Lower leg skin (tissue), 4 donors: ENCODE data around the gene AGBL5. TPM values are rescaled to one million over a fixed set of nuclear protein-coding genes. Genes with fewer than 3 reads are reported as not detected.

Experiments used
- DNase-seq, 2 donors: peaks; one replicate each; pipeline ENCODE4 v3.0.0-alpha.2; 2019; ENCODE audit warnings: low spot score in 2 of 2
- H3K4me3 ChIP-seq: fragments of 200-600 bp; sonication (generic); 2 replicates; pipeline ENCODE4 v1.5.1; 2017; ENCODE audit warnings: mild to moderate bottlenecking, low read depth; ENCODE audit not compliant: poor library complexity, severe bottlenecking
- POLR2A ChIP-seq, 2 donors: fragments of 450-650 bp; IDR thresholded peaks; one replicate each; pipeline ENCODE4 v1.6.1; 2016 to 2017; ENCODE audit warnings: antibody characterized with exemption in 2 of 2, mild to moderate bottlenecking in 1 of 2, moderate library complexity in 1 of 2
- WGBS, 2 donors: methylation state at CpG; one replicate each; pipeline ENCODE4 v1.1.5; 2018; 5-methylcytosine and 5-hydroxymethylcytosine counted together
- intact Hi-C: fragments of 100-400 bp; cut with DNase I; formaldehyde crosslinking; loops from one replicate; pipeline ENCODE4 v1.15.0; 2023; ENCODE audit warnings: low total_unique reads
- total RNA-seq, 4 donors: library from RNA; depleted of rRNA; stranded (reverse); fragments of >200 nt; gene quantifications; one replicate each; pipeline ENCODE4 v1.1.0, GENCODE V29; 2016
- TF ChIP-seq, protein P1 (sequence below), 3 donors: fragments of 450-650 bp; IDR thresholded peaks; one replicate each; pipeline ENCODE4 v1.5.1; 2016; ENCODE audit warnings: antibody characterized with exemption in 3 of 3, mild to moderate bottlenecking in 3 of 3, moderate library complexity in 2 of 3

Gene AGBL5
- total RNA-seq, 4 donors from 2014 or later, result 9.4 to 17.0 (median 16.4) TPM

DNA sequence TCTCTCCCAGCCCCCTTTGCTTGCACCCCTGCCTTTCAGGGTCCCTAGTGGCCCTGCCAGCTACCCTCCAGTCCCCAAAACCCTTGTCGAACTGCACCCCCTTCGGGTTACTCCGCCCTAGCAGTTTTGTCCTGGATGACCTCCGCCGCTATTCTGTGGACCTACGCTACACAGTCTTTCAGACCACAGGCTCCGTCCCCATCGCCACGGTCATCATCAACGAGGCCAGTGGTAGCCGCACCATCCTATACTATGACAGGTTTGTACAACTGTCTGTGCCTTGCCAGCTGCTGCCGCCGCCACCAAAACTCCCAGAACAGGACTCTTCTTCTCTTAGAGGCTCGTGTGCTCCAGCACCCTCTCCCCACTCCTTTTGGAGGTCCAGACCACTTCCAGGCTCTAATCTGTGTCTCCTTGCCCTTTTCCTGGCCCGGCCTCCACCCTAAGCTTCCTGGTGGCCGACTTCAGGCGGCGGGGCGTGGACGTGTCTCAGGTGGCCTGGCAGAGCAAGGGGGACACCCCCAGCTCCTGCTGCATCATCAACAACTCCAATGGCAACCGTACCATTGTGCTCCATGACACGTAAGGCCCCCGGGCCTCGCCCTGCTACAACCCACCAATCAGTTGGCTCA is 43.0 kb downstream of the AGBL5 start:
- WGBS, 2 donors, result 94 to 95% methylated on average over 24 of the region's 24 CpGs
- no peak overlapping the region for H3K4me3 ChIP-seq
- DNase-seq, result no peak
- TF ChIP-seq, protein P1, sequence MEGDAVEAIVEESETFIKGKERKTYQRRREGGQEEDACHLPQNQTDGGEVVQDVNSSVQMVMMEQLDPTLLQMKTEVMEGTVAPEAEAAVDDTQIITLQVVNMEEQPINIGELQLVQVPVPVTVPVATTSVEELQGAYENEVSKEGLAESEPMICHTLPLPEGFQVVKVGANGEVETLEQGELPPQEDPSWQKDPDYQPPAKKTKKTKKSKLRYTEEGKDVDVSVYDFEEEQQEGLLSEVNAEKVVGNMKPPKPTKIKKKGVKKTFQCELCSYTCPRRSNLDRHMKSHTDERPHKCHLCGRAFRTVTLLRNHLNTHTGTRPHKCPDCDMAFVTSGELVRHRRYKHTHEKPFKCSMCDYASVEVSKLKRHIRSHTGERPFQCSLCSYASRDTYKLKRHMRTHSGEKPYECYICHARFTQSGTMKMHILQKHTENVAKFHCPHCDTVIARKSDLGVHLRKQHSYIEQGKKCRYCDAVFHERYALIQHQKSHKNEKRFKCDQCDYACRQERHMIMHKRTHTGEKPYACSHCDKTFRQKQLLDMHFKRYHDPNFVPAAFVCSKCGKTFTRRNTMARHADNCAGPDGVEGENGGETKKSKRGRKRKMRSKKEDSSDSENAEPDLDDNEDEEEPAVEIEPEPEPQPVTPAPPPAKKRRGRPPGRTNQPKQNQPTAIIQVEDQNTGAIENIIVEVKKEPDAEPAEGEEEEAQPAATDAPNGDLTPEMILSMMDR (IDR thresholded peaks at IDR 0.05), result no peak
- no peak for TF ChIP-seq POLR2A (IDR thresholded peaks at IDR 0.05)
- intact Hi-C loops, result no loop called here

DNA sequence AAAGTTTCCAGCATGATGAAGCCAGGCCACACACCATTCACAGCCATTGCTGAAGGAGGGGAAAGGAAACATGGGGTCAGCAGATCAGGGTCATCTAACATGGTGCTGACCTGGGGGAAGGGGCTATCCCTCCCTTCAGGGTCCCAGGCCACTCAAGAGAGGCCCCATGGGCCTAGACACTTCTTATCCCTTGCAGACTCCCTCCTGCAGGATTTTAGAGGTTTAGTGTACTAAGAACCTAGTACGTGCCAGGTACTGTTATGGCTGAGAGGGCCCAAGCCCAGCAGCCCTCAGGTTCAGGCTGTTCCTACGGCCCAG is 43.9 kb downstream of the AGBL5 start:
- no peak for TF ChIP-seq POLR2A (IDR thresholded peaks at IDR 0.05)
- TF ChIP-seq, protein P1 (IDR thresholded peaks at IDR 0.05), result no peak
- intact Hi-C loops, result no loop called here
- 90 to 97% methylated on average over 2 of the region's 2 CpGs for WGBS, 2 donors
- H3K4me3 ChIP-seq, result no peak overlapping the region
- DNase-seq, result no peak

DNA sequence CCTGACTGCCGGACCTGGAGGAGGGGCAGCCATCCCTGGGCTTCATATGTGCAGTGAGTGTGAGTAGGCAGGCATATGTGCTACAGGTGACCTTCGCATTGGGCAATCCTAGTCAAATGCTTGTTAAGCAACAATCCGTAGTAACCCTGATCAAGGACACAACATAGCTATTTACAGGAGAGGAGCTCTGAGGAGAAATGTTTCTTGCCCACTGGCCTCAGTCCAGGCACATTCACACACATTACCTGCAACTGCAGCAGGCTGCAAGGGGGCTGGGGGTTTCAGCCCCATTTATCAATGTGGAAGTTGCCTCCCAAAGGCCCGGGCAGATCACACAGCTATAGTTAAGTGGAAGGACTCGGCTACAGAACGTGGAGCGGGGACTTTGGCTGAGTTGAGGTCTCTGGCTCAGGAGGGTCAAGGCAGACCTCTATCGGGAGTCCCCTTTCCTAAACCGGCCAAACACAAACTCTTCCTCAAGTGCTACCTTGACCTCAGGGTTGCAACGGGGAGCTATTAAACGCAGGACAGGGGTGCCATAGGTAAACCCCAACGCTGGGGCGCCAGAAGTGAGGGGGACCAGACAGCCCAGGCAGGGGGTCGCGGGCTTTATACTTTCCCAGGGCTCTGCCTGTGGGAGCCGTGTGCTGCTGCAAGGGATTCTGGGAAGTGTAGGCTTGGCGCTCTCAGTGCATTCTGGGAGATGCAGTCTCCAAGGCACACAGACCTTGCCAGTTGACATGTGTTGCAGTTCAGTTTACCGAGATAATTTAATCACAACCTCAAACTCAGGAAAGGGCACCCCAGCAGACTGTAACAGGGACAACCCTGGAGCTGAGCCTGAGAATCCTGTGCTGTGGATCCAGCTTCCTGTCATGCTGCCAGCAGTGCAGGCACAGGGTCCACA is 44.5 kb downstream of the AGBL5 start:
- H3K4me3 ChIP-seq, result no peak overlapping the region
- intact Hi-C loops, result no loop called here
- TF ChIP-seq, protein P1 (IDR thresholded peaks at IDR 0.05), result no peak
- TF ChIP-seq POLR2A (IDR thresholded peaks at IDR 0.05), result no peak
- DNase-seq, result no peak
- WGBS, 2 donors, result 29 to 39% methylated on average over 15 to 18 of the region's 18 CpGs

DNA sequence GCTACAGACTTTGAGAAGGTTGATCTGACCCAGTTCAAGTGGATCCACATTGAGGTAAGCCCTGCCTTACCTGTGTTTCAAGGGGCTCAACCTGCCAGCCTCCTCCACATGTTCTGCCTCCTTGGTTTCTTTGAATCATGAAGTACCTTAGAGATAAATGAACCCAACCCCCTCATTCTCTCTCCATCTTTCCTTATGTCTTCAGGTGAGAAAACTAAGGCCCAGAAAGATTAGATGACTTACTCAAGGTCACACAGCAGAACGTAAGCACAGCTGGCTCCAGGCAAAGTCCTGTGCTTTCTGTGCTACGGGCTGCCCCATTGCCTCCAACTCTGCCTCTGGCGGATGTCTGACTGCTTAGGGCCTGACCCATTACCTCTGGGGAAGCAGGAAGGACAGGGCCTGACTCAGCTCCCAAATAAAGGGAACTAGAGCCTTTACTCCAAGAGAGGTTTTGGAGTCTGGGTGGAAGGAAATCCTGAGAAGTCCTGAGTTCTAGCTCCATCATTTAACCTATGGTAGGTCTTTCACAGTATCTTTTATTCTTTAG is 45.4 kb downstream of the AGBL5 start:
- no peak overlapping the region for H3K4me3 ChIP-seq
- DNase-seq, result no peak
- TF ChIP-seq POLR2A (IDR thresholded peaks at IDR 0.05), result no peak
- TF ChIP-seq, protein P1 (IDR thresholded peaks at IDR 0.05), result no peak
- intact Hi-C loops, result no loop called here
- 69 to 74% methylated on average over 3 of the region's 3 CpGs for WGBS, 2 donors

DNA sequence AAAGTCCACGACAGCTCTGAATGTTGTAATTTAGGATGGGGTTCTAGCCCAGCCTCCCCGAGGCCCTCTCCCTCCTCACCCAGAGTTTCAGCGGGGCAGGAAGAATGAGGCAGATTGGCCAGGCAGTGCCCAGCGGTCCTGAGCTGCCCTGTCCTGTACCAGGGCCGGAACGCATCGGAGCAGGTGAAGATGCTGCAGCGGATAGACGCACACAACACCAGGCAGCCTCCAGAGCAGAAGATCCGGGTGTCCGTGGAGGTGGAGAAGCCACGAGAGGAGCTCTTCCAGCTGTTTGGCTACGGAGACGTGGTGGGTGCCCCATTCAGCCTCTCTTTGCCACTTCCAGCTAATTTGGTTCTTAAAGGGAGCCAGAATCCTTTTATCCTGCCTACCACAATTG is 45.9 kb downstream of the AGBL5 start:
- 91 to 92% methylated on average over 12 to 14 of the region's 14 CpGs for WGBS, 2 donors
- intact Hi-C loops, result no loop called here

More for the DNA sequence above, 45.9 kb downstream of the AGBL5 start:
- no peak overlapping the region for H3K4me3 ChIP-seq
- no peak for TF ChIP-seq POLR2A (IDR thresholded peaks at IDR 0.05)
- TF ChIP-seq, protein P1 (IDR thresholded peaks at IDR 0.05), result no peak
- DNase-seq, result no peak
